GM12891 (cell line): ENCODE measurements around the gene DVL1.

Experiments used
- PAX5 ChIP-seq: IDR thresholded peaks from 2 replicates; pipeline ENCODE4 v1.6.1; 2011; ENCODE audit warnings: low read length, moderate library complexity, mild to moderate bottlenecking; ENCODE audit not compliant: insufficient read depth, severe bottlenecking
- POLR2A ChIP-seq: IDR thresholded peaks from 2 replicates; pipeline ENCODE4 v1.6.1; 2011; ENCODE audit warnings: low read depth, low read length, control low read depth
- POLR2AphosphoS5 ChIP-seq: IDR thresholded peaks from 2 replicates; pipeline ENCODE4 v1.6.1; 2011; ENCODE audit warnings: low read depth, low read length, control low read depth
- POU2F2 ChIP-seq: IDR thresholded peaks from 2 replicates; pipeline ENCODE4 v1.6.1; 2011; ENCODE audit warnings: low read depth, mild to moderate bottlenecking, control low read depth, low read length, moderate library complexity
- SPI1 ChIP-seq: IDR thresholded peaks from 2 replicates; pipeline ENCODE4 v1.6.1; 2011; ENCODE audit warnings: low read depth, low read length, control low read depth
- TAF1 ChIP-seq: IDR thresholded peaks from 2 replicates; pipeline ENCODE4 v1.6.1; 2011; ENCODE audit warnings: low read depth, low read length, control low read depth

GRCh38 chr1:1313500-1314236 lies 35.5 kb downstream of the DVL1 start:
- TF ChIP-seq TAF1, result no peak
- no peak for TF ChIP-seq POLR2A
- no peak for TF ChIP-seq SPI1
- no peak for TF ChIP-seq POLR2AphosphoS5
- TF ChIP-seq POU2F2, result no peak
- TF ChIP-seq PAX5, result no peak
